ENCODE data around the gene AACS. TPM values are rescaled to one million over a fixed set of nuclear protein-coding genes. Genes with fewer than 3 reads are reported as not detected.
"Not testable (repeated sequence)": the region's sequence is repeated elsewhere in the genome, so short reads cannot be mapped to it uniquely, and the experiment has no call there.

The AACS gene
- total RNA-seq, 4 donors from 2014 or later: 17.9 to 29.7 (median 23.6) TPM

DNA sequence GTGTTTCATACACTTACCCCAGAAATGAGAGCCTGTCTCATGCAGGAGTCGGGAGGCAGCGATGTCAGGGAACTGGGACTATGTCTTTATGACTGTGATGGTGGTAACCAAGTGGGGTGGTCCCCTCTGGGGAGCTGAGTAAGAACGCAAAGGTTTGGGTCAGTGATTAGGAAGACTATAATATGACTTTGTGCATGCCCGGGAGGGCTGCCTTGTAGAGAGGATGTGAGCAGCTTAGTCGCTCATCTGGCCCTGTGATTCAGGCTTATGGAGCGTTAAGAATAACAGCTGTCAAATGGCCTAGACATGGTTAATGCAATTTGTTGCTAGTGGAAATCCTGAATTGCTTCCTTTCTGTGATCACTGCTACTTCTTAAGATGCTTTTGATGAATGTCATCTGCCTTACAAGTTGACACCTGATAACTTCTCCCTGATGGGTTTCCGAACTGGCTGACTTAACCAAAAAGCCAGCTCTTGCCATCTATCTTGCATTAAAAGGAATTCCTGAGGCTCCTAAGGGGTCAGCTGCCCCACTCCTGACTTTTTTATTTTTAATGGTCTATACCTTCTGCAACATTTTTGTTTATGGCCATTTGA is 35.4 kb upstream of the AACS start:
- no peaks in the 10 kb centered on the region for H3K4me1 ChIP-seq
- H3K27ac ChIP-seq: no peak overlapping the region
- peaks cover 0 to 3% (median 0%) of the 10 kb centered on the region in 4 donors for H3K9me3 ChIP-seq
- DNase-seq (ENCODE audit: low spot score in 2 of 2): no peak
- no peaks in the 10 kb centered on the region for H3K27me3 ChIP-seq
- H3K4me3 ChIP-seq: no peak overlapping the region
- no peak for TF ChIP-seq CTCF (IDR thresholded peaks at IDR 0.05)
- no peak for TF ChIP-seq EP300 (IDR thresholded peaks at IDR 0.05)
- no peak for TF ChIP-seq POLR2A (IDR thresholded peaks at IDR 0.05)
- WGBS, 2 donors: 78% methylated on average over 7 of the region's 7 CpGs
- no peaks in the 10 kb centered on the region for H3K36me3 ChIP-seq

- not testable (repeated sequence) for H3K27me3 ChIP-seq; DNase-seq (ENCODE audit: low spot score in 2 of 2); H3K4me1 ChIP-seq; H3K9me3 ChIP-seq; H3K27ac ChIP-seq; H3K36me3 ChIP-seq; H3K4me3 ChIP-seq
- 63 to 73% methylated on average over 9 of the region's 9 CpGs for WGBS, 2 donors
Observed at GRCh38 chr12:125031471-125031870, 33.8 kb upstream of the AACS start.

- no peaks in the 10 kb centered on the region for H3K36me3 ChIP-seq
- peaks cover 0 to 8% (median 0%) of the 10 kb centered on the region in 4 donors for H3K9me3 ChIP-seq
- DNase-seq (ENCODE audit: low spot score in 2 of 2): no peak
- no peak overlapping the region for H3K4me3 ChIP-seq
- no peak for TF ChIP-seq CTCF (IDR thresholded peaks at IDR 0.05)
- no peak for TF ChIP-seq POLR2A (IDR thresholded peaks at IDR 0.05)
- no peak for TF ChIP-seq EP300 (IDR thresholded peaks at IDR 0.05)
- no peaks in the 10 kb centered on the region for H3K27me3 ChIP-seq
- no peak overlapping the region for H3K27ac ChIP-seq
- 88% methylated on average over 19 of the region's 19 CpGs for WGBS, 2 donors
- H3K4me1 ChIP-seq: no peaks in the 10 kb centered on the region
Observed at GRCh38 chr12:125032466-125033152, 32.6 kb upstream of the AACS start.

- no peak for TF ChIP-seq CTCF (IDR thresholded peaks at IDR 0.05)
- TF ChIP-seq POLR2A (IDR thresholded peaks at IDR 0.05): no peak
- TF ChIP-seq EP300 (IDR thresholded peaks at IDR 0.05): no peak
- H3K9me3 ChIP-seq: peaks cover 0 to 8% (median 0%) of the 10 kb centered on the region in 4 donors
Observed at GRCh38 chr12:125033288-125033687, 31.9 kb upstream of the AACS start.

DNA sequence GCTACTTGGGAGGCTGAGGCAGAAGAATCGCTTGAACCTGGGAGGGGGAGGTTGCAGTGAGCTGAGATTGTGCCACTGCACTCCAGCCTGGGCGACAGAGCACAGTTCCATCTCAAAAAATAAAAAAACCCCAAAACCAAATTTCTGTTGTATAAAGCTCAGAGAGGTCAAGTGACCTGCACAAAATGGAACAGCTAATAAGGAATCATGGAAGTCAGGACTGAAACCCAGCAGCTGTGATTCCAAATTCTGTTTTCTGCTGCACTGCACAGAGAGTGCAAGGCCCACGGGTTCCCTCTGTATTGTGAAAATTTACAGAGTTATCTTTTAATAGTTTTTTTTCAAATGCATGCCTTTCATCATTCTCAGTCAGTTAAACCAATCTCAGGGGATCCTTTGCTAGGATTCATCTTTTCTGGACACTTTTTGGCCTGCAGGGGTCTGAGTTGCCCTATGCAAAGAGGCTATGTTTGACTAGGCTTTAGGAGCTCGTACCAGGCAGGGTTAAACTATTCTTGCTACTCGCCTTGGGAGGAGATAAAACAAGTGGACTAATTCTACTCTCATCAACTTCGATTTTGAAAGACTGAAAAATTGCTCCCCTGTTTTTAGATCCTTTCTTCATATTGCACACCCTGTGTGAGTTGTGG is 26.1 kb upstream of the AACS start:
- no peak for DNase-seq (ENCODE audit: low spot score in 2 of 2)
- peaks cover 0 to 8% (median 0%) of the 10 kb centered on the region in 4 donors for H3K9me3 ChIP-seq
- 61 to 67% methylated on average over 6 of the region's 6 CpGs for WGBS, 2 donors
- H3K27ac ChIP-seq: no peak overlapping the region
- TF ChIP-seq CTCF (IDR thresholded peaks at IDR 0.05) (no peak), POLR2A (IDR thresholded peaks at IDR 0.05) (no peak), EP300 (IDR thresholded peaks at IDR 0.05) (no peak)
- H3K36me3 ChIP-seq: no peaks in the 10 kb centered on the region
- no peaks in the 10 kb centered on the region for H3K27me3 ChIP-seq
- no peaks in the 10 kb centered on the region for H3K4me1 ChIP-seq
- H3K4me3 ChIP-seq: no peak overlapping the region

More at GRCh38 chr12:125033288-125033687, 31.9 kb upstream of the AACS start:
- H3K36me3 ChIP-seq: no peaks in the 10 kb centered on the region
- 85 to 87% methylated on average over 9 of the region's 9 CpGs for WGBS, 2 donors
- no peaks in the 10 kb centered on the region for H3K27me3 ChIP-seq
- no peaks in the 10 kb centered on the region for H3K4me1 ChIP-seq
- DNase-seq (ENCODE audit: low spot score in 2 of 2): no peak
- H3K4me3 ChIP-seq: no peak overlapping the region
- H3K27ac ChIP-seq: no peak overlapping the region

Measured in tibial nerve (tissue), 4 donors.